ENCODE data around the gene SHMT1.

DNA sequence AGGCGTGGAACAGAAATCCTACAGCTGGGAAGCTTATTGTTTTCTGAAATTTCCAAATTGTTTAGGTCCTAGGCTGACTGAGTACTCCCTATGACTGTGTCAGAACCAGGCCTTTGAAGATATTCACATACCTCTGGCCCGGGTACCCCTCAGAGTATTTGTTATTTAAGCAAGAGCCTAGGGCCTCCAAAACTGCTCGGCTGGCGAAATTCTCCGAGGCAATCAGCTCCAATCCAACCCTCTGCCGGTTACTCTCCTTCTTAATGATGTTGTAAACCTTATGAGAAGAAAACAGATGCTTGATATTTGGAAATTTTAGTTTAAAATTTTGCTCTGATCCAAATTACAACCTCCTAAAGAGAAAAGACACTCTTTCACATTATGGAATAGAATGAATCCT, 9.8 kb downstream of the SHMT1 start:
- TF ChIP-seq, protein P1, sequence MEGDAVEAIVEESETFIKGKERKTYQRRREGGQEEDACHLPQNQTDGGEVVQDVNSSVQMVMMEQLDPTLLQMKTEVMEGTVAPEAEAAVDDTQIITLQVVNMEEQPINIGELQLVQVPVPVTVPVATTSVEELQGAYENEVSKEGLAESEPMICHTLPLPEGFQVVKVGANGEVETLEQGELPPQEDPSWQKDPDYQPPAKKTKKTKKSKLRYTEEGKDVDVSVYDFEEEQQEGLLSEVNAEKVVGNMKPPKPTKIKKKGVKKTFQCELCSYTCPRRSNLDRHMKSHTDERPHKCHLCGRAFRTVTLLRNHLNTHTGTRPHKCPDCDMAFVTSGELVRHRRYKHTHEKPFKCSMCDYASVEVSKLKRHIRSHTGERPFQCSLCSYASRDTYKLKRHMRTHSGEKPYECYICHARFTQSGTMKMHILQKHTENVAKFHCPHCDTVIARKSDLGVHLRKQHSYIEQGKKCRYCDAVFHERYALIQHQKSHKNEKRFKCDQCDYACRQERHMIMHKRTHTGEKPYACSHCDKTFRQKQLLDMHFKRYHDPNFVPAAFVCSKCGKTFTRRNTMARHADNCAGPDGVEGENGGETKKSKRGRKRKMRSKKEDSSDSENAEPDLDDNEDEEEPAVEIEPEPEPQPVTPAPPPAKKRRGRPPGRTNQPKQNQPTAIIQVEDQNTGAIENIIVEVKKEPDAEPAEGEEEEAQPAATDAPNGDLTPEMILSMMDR (IDR thresholded peaks at IDR 0.05) = no peak
- no peak for TF ChIP-seq EP300 (IDR thresholded peaks at IDR 0.05)

All from esophagus muscularis mucosa (tissue), 3 donors.